Measurements from ENCODE around the gene FFAR1. TPM values are rescaled to one million over a fixed set of nuclear protein-coding genes. Genes with fewer than 3 reads are reported as not detected.

The FFAR1 gene
- total and polyA plus RNA-seq, 2 donors (not counting 1 experiment from before 2014, with no cell fraction given), result not detected

GRCh38 chr19:35310811-35311465 is 36.8 kb upstream of the FFAR1 start:
- H3K79me2 ChIP-seq (ENCODE audit: control insufficient read depth, insufficient read depth, low read length), result no peaks in the 10 kb centered on the region
- no peak overlapping the region for H3K4me3 ChIP-seq (replicated peaks in 1 of 4; ENCODE audit: control extremely low read depth in 1 of 4, insufficient read depth in 1 of 4, low read depth in 3 of 4, low read length in 4 of 4)
- no peak overlapping the region for H3K27ac ChIP-seq (ENCODE audit: insufficient read depth, low read length)
- no peaks in the 10 kb centered on the region for H3K4me1 ChIP-seq (ENCODE audit: control insufficient read depth, extremely low read depth, insufficient read depth, low read length)
- H3K4me2 ChIP-seq (ENCODE audit: extremely low read depth, insufficient read depth, low read length), result no peak overlapping the region
- H2AFZ ChIP-seq (ENCODE audit: low read length), result no peak overlapping the region
- no peaks in the 10 kb centered on the region for H3K9me3 ChIP-seq (ENCODE audit: control insufficient read depth, insufficient read depth, low read depth, low read length)
- no peak for TF ChIP-seq CTCF (conservative IDR thresholded peaks at IDR 0.05 in 1 of 2, IDR thresholded peaks at IDR 0.05 in 1 of 2; ENCODE audit: low read depth in 1 of 2, low read length in 2 of 2)
- no peak for TF ChIP-seq EZH2 (IDR thresholded peaks at IDR 0.05; ENCODE audit: low read length, missing control alignments)
- H3K27me3 ChIP-seq (ENCODE audit: control insufficient read depth, insufficient read depth, low read length), result no peaks in the 10 kb centered on the region
- no peak overlapping the region for H3K9ac ChIP-seq (ENCODE audit: insufficient read depth, low read length)
- no peak for DNase-seq (ENCODE audit: low read depth in 2 of 2)
- H3K36me3 ChIP-seq (ENCODE audit: control insufficient read depth, insufficient read depth, low read length), result no peaks in the 10 kb centered on the region
- H4K20me1 ChIP-seq (ENCODE audit: control insufficient read depth, extremely low read depth, insufficient read depth, low read length), result no peaks in the 10 kb centered on the region

DNA sequence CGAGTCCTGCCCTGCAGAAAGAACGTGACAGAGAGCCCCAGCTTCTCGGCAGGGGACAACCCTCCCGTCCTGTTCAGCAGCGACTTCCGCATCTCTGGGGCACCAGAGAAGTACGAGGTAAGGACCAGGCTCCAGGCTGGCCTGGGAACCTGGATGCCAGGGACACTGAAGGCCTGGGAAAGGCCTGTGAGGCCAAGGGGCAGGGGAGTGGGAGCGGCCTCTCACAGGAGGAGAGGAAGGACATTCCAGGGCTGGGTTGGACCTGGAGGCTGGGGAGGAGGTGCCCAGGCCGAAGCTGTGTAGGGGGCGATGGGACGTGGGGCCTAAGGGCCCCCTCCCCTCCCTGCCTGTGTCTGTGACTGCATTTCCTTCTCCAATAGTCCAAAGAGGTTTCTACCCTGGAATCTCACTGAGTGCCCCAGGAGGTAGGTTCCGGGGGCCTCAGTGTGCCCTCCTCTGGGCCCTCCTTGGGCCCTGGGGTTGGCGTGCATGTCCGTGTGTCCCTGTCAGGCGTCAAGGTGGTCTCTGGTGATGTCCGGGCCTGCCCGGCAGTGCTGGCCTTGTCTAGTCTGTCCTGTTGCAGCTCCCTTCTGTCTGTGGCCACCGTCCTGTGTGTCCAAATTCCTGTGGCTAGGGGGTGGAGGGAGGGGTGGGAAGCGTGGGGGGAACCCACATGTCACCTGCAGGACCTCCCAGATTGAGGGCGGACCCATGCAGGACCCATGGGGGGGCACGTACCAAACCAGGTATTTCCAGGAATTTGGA is 35.6 kb upstream of the FFAR1 start:
- no peaks in the 10 kb centered on the region for H4K20me1 ChIP-seq (ENCODE audit: control insufficient read depth, extremely low read depth, insufficient read depth, low read length)
- no peak for DNase-seq (ENCODE audit: low read depth in 2 of 2)
- H3K27me3 ChIP-seq (ENCODE audit: control insufficient read depth, insufficient read depth, low read length), result no peaks in the 10 kb centered on the region
- no peak overlapping the region for H3K4me2 ChIP-seq (ENCODE audit: extremely low read depth, insufficient read depth, low read length)
- H3K4me1 ChIP-seq (ENCODE audit: control insufficient read depth, extremely low read depth, insufficient read depth, low read length), result no peaks in the 10 kb centered on the region
- no peak overlapping the region for H3K27ac ChIP-seq (ENCODE audit: insufficient read depth, low read length)
- no peak overlapping the region for H3K9ac ChIP-seq (ENCODE audit: insufficient read depth, low read length)
- H3K79me2 ChIP-seq (ENCODE audit: control insufficient read depth, insufficient read depth, low read length), result no peaks in the 10 kb centered on the region
- H3K36me3 ChIP-seq (ENCODE audit: control insufficient read depth, insufficient read depth, low read length), result no peaks in the 10 kb centered on the region
- H2AFZ ChIP-seq (ENCODE audit: low read length), result no peak overlapping the region
- H3K9me3 ChIP-seq (ENCODE audit: control insufficient read depth, insufficient read depth, low read depth, low read length), result no peaks in the 10 kb centered on the region
- TF ChIP-seq EZH2 (IDR thresholded peaks at IDR 0.05; ENCODE audit: low read length, missing control alignments) (no peak), CTCF (conservative IDR thresholded peaks at IDR 0.05 in 1 of 2, IDR thresholded peaks at IDR 0.05 in 1 of 2; ENCODE audit: low read depth in 1 of 2, low read length in 2 of 2) (no peak)
- H3K4me3 ChIP-seq (replicated peaks in 1 of 4; ENCODE audit: control extremely low read depth in 1 of 4, insufficient read depth in 1 of 4, low read depth in 3 of 4, low read length in 4 of 4), result no peak overlapping the region

- DNase-seq (ENCODE audit: low read depth in 2 of 2), result no peak
- Histone ChIP-seq H3K9ac (ENCODE audit: insufficient read depth, low read length) (no peak overlapping the region), H3K36me3 (ENCODE audit: control insufficient read depth, insufficient read depth, low read length) (no peaks in the 10 kb centered on the region), H3K4me1 (ENCODE audit: control insufficient read depth, extremely low read depth, insufficient read depth, low read length) (peaks cover 3% of the 10 kb centered on the region), H3K27ac (ENCODE audit: insufficient read depth, low read length) (no peak overlapping the region), H3K4me3 (replicated peaks in 1 of 4; ENCODE audit: control extremely low read depth in 1 of 4, insufficient read depth in 1 of 4, low read depth in 3 of 4, low read length in 4 of 4) (no peak overlapping the region), H3K79me2 (ENCODE audit: control insufficient read depth, insufficient read depth, low read length) (no peaks in the 10 kb centered on the region), H3K9me3 (ENCODE audit: control insufficient read depth, insufficient read depth, low read depth, low read length) (no peaks in the 10 kb centered on the region), H4K20me1 (ENCODE audit: control insufficient read depth, extremely low read depth, insufficient read depth, low read length) (no peaks in the 10 kb centered on the region), H2AFZ (ENCODE audit: low read length) (no peak overlapping the region), H3K4me2 (ENCODE audit: extremely low read depth, insufficient read depth, low read length) (no peak overlapping the region), H3K27me3 (ENCODE audit: control insufficient read depth, insufficient read depth, low read length) (no peaks in the 10 kb centered on the region)
- TF ChIP-seq EZH2 (IDR thresholded peaks at IDR 0.05; ENCODE audit: low read length, missing control alignments) (no peak), CTCF (conservative IDR thresholded peaks at IDR 0.05 in 1 of 2, IDR thresholded peaks at IDR 0.05 in 1 of 2; ENCODE audit: low read depth in 1 of 2, low read length in 2 of 2) (no peak)
Measured at GRCh38 chr19:35313587-35313986, 34.1 kb upstream of the FFAR1 start.

Data from fibroblast of lung (primary cell).